Measurements from ENCODE around the gene KRTAP1-4.
"Not testable (repeated sequence)": the region's sequence is repeated elsewhere in the genome, so short reads cannot be mapped to it uniquely, and the experiment has no call there.

Gene KRTAP1-4

DNA sequence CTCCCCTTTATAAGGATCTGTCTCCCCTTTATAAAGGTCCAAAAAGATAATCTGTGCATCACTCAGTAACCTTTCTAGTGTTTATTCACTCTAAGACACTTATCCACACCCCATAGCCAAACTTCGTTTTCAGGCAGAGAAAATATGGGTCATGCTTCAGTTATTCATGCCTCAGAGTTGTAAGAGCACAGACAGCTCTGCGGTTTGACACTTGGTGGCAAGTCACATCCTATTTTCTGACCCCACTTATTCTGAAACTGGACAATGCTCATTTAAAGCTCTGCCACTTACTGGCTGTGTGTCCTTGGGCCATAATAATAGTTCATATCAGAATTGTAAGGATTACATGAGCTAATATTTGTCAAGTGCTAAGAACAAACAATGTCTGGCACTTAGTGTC lies 19.1 kb upstream of the KRTAP1-4 start:
- no peak overlapping the region for H3K4me3 ChIP-seq (ENCODE audit: low read length in 2 of 2)
- no peaks in the 10 kb centered on the region for H3K36me3 ChIP-seq (ENCODE audit: control insufficient read depth in 2 of 2, insufficient read depth in 2 of 2, low read length in 2 of 2)
- H3K4me1 ChIP-seq (ENCODE audit: control insufficient read depth in 2 of 2, insufficient read depth in 2 of 2, low read length in 2 of 2), result no peaks in the 10 kb centered on the region
- no peak overlapping the region for H3K27ac ChIP-seq (ENCODE audit: low read depth in 2 of 2, low read length in 2 of 2)
- H3K9ac ChIP-seq (ENCODE audit: low read depth in 1 of 2, low read length in 2 of 2), result no peak overlapping the region
- no peaks in the 10 kb centered on the region for H3K9me3 ChIP-seq (ENCODE audit: control insufficient read depth in 2 of 2, low read length in 2 of 2)
- H3K27me3 ChIP-seq (ENCODE audit: control insufficient read depth in 2 of 2, insufficient read depth in 2 of 2, low read length in 2 of 2), result peaks cover 5% of the 10 kb centered on the region in 2 donors

DNA sequence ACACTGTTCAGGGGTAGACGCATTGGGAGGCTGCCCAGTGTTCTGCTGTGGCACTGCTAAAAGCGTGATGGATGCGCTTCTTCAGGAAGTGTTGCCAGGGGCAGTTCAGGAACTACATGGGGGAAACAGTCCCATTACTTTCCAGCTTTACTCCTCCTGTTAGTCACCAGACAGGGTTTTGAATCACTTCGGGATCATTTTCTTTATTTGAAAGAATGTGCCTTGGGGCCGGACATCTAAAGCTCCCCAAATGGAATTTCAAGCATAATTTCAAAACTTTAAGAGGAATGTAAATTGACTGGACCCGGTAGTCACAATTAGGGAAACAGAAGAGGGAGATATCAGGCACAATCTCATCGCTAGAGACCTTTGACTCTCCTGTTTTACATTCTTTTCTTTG lies 18.4 kb upstream of the KRTAP1-4 start:
- Histone ChIP-seq H3K4me3 (ENCODE audit: low read length in 2 of 2) (no peak overlapping the region), H3K27me3 (ENCODE audit: control insufficient read depth in 2 of 2, insufficient read depth in 2 of 2, low read length in 2 of 2) (peaks cover 3 to 5% of the 10 kb centered on the region in 2 donors), H3K9ac (ENCODE audit: low read depth in 1 of 2, low read length in 2 of 2) (no peak overlapping the region), H3K27ac (ENCODE audit: low read depth in 2 of 2, low read length in 2 of 2) (no peak overlapping the region), H3K36me3 (ENCODE audit: control insufficient read depth in 2 of 2, insufficient read depth in 2 of 2, low read length in 2 of 2) (no peaks in the 10 kb centered on the region), H3K4me1 (ENCODE audit: control insufficient read depth in 2 of 2, insufficient read depth in 2 of 2, low read length in 2 of 2) (no peaks in the 10 kb centered on the region), H3K9me3 (ENCODE audit: control insufficient read depth in 2 of 2, low read length in 2 of 2) (no peaks in the 10 kb centered on the region)

- H3K27me3 ChIP-seq (ENCODE audit: control insufficient read depth in 2 of 2, insufficient read depth in 2 of 2, low read length in 2 of 2); H3K9ac ChIP-seq (ENCODE audit: low read depth in 1 of 2, low read length in 2 of 2); H3K36me3 ChIP-seq (ENCODE audit: control insufficient read depth in 2 of 2, insufficient read depth in 2 of 2, low read length in 2 of 2); H3K27ac ChIP-seq (ENCODE audit: low read depth in 2 of 2, low read length in 2 of 2); H3K4me1 ChIP-seq (ENCODE audit: control insufficient read depth in 2 of 2, insufficient read depth in 2 of 2, low read length in 2 of 2); H3K4me3 ChIP-seq (ENCODE audit: low read length in 2 of 2); H3K9me3 ChIP-seq (ENCODE audit: control insufficient read depth in 2 of 2, low read length in 2 of 2): not testable (repeated sequence)
These were observed 16.9 kb upstream of the KRTAP1-4 start, which contains the start of gene KRTAP2-1 for GRCh38 chr17:41046735-41047465. Gene KRTAP2-1, minus strand, starts transcription at chr17:41047316. Its CDS starts 49 bp downstream, at chr17:41047267.

DNA sequence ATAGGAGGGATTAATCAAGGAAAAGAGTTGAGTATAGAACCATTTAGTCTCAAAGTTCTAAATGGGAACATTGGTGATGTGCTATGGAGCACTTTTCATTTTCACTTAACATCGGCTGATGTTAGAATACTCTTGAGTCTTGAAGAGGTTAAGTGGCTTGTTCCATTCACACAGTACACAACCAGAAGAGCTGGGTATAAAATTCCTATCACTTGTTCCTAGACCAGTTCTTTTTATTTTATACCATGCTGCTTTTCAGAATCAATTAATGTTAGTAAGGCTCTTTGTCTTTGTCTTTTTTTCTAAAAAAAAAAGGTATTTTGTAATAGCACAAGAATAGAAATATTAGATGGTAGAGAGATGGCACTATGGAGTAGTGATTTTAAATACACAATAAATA lies 13.0 kb upstream of the KRTAP1-4 start:
- Histone ChIP-seq H3K9me3 (ENCODE audit: control insufficient read depth in 2 of 2, low read length in 2 of 2) (no peaks in the 10 kb centered on the region), H3K9ac (ENCODE audit: low read depth in 1 of 2, low read length in 2 of 2) (no peak overlapping the region), H3K36me3 (ENCODE audit: control insufficient read depth in 2 of 2, insufficient read depth in 2 of 2, low read length in 2 of 2) (no peaks in the 10 kb centered on the region), H3K27ac (ENCODE audit: low read depth in 2 of 2, low read length in 2 of 2) (no peak overlapping the region), H3K27me3 (ENCODE audit: control insufficient read depth in 2 of 2, insufficient read depth in 2 of 2, low read length in 2 of 2) (peaks cover 2 to 5% of the 10 kb centered on the region in 2 donors), H3K4me1 (ENCODE audit: control insufficient read depth in 2 of 2, insufficient read depth in 2 of 2, low read length in 2 of 2) (no peaks in the 10 kb centered on the region), H3K4me3 (ENCODE audit: low read length in 2 of 2) (no peak overlapping the region)

GRCh38 chr17:41040783-41041571 lies 11.0 kb upstream of the KRTAP1-4 start, which contains the start of gene KRTAP1-1:
Gene KRTAP1-1, minus strand, starts transcription at chr17:41041450. Its CDS starts 53 bp downstream, at chr17:41041397.
- not testable (repeated sequence) for H3K9me3 ChIP-seq (ENCODE audit: control insufficient read depth in 2 of 2, low read length in 2 of 2); H3K4me3 ChIP-seq (ENCODE audit: low read length in 2 of 2); H3K36me3 ChIP-seq (ENCODE audit: control insufficient read depth in 2 of 2, insufficient read depth in 2 of 2, low read length in 2 of 2); H3K27ac ChIP-seq (ENCODE audit: low read depth in 2 of 2, low read length in 2 of 2); H3K9ac ChIP-seq (ENCODE audit: low read depth in 1 of 2, low read length in 2 of 2); H3K27me3 ChIP-seq (ENCODE audit: control insufficient read depth in 2 of 2, insufficient read depth in 2 of 2, low read length in 2 of 2); H3K4me1 ChIP-seq (ENCODE audit: control insufficient read depth in 2 of 2, insufficient read depth in 2 of 2, low read length in 2 of 2)

DNA sequence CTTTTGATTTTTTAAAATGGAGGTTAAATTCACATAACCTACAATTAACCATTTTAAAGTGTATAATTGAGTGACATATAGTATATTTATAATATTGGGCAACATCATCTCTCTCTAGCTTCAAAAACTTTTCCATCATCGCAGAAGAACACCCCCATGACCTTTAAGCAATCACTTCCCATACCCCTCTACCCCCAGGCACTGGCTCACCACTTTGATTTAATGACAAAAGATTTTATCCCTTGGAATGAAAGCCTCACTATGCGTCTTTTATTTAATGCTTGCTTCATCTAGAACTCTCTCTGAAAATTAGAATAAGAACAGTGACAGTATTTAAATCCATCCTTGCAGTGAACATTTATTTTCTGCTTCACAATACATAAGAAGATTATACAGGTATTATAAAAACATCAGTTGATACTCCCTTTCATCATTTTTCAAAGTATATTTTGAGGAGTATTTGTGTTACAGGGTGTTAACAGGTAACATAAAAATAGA lies 7.9 kb upstream of the KRTAP1-4 start:
- H3K9ac ChIP-seq (ENCODE audit: low read depth in 1 of 2, low read length in 2 of 2), result no peak overlapping the region

GRCh38 chr17:41034346-41034935 lies 4.4 kb upstream of the KRTAP1-4 start, which contains the start of gene KRTAP1-3:
Gene KRTAP1-3, minus strand, starts transcription at chr17:41034874. Its CDS starts 53 bp downstream, at chr17:41034821.
- not testable (repeated sequence) for H3K9ac ChIP-seq (ENCODE audit: low read depth in 1 of 2, low read length in 2 of 2); H3K27ac ChIP-seq (ENCODE audit: low read depth in 2 of 2, low read length in 2 of 2); H3K4me3 ChIP-seq (ENCODE audit: low read length in 2 of 2); H3K4me1 ChIP-seq (ENCODE audit: control insufficient read depth in 2 of 2, insufficient read depth in 2 of 2, low read length in 2 of 2); H3K27me3 ChIP-seq (ENCODE audit: control insufficient read depth in 2 of 2, insufficient read depth in 2 of 2, low read length in 2 of 2); H3K9me3 ChIP-seq (ENCODE audit: control insufficient read depth in 2 of 2, low read length in 2 of 2); H3K36me3 ChIP-seq (ENCODE audit: control insufficient read depth in 2 of 2, insufficient read depth in 2 of 2, low read length in 2 of 2)

More for the DNA sequence above, 7.9 kb upstream of the KRTAP1-4 start:
- Histone ChIP-seq H3K27ac (ENCODE audit: low read depth in 2 of 2, low read length in 2 of 2) (no peak overlapping the region), H3K36me3 (ENCODE audit: control insufficient read depth in 2 of 2, insufficient read depth in 2 of 2, low read length in 2 of 2) (no peaks in the 10 kb centered on the region), H3K9me3 (ENCODE audit: control insufficient read depth in 2 of 2, low read length in 2 of 2) (no peaks in the 10 kb centered on the region), H3K4me1 (ENCODE audit: control insufficient read depth in 2 of 2, insufficient read depth in 2 of 2, low read length in 2 of 2) (no peaks in the 10 kb centered on the region), H3K27me3 (ENCODE audit: control insufficient read depth in 2 of 2, insufficient read depth in 2 of 2, low read length in 2 of 2) (no peaks in the 10 kb centered on the region), H3K4me3 (ENCODE audit: low read length in 2 of 2) (no peak overlapping the region)

GRCh38 chr17:41026715-41027471 lies 3.1 kb downstream of the KRTAP1-4 start, which contains the start of gene KRTAP1-5:
Gene KRTAP1-5, minus strand, starts transcription at chr17:41027208. Its CDS starts 53 bp downstream, at chr17:41027155.
- Histone ChIP-seq H3K27me3 (ENCODE audit: control insufficient read depth in 2 of 2, insufficient read depth in 2 of 2, low read length in 2 of 2) (no peaks in the 10 kb centered on the region), H3K9me3 (ENCODE audit: control insufficient read depth in 2 of 2, low read length in 2 of 2) (no peaks in the 10 kb centered on the region), H3K9ac (ENCODE audit: low read depth in 1 of 2, low read length in 2 of 2) (no peak within 1 kb of the TSS), H3K4me1 (ENCODE audit: control insufficient read depth in 2 of 2, insufficient read depth in 2 of 2, low read length in 2 of 2) (no peaks in the 10 kb centered on the region), H3K36me3 (ENCODE audit: control insufficient read depth in 2 of 2, insufficient read depth in 2 of 2, low read length in 2 of 2) (no peaks in the 10 kb centered on the region), H3K27ac (ENCODE audit: low read depth in 2 of 2, low read length in 2 of 2) (no peak within 1 kb of the TSS), H3K4me3 (ENCODE audit: low read length in 2 of 2) (no peak within 1 kb of the TSS)

DNA sequence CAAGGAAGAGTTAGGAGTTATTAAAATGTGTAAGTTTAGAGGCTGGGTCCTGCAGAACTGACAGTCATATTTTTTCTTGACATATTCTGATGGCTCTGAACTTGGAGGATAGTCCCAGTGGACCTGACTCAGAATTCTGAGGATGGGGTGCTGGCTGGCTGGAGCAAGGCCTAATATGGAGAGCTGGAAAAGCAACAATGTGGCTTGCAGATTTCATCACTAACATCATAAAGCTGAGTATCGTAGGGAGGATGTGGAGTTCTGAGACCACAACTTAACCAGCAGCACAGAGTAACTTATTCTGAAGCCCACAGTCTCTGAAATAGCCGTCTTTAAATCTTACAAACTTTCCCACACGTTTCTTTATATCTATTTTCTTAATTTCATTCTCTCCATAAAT lies 5.3 kb downstream of the KRTAP1-4 start:
- Histone ChIP-seq H3K27me3 (ENCODE audit: control insufficient read depth in 2 of 2, insufficient read depth in 2 of 2, low read length in 2 of 2) (no peaks in the 10 kb centered on the region), H3K4me3 (ENCODE audit: low read length in 2 of 2) (no peak overlapping the region), H3K9ac (ENCODE audit: low read depth in 1 of 2, low read length in 2 of 2) (no peak overlapping the region), H3K4me1 (ENCODE audit: control insufficient read depth in 2 of 2, insufficient read depth in 2 of 2, low read length in 2 of 2) (no peaks in the 10 kb centered on the region), H3K9me3 (ENCODE audit: control insufficient read depth in 2 of 2, low read length in 2 of 2) (no peaks in the 10 kb centered on the region), H3K27ac (ENCODE audit: low read depth in 2 of 2, low read length in 2 of 2) (no peak overlapping the region), H3K36me3 (ENCODE audit: control insufficient read depth in 2 of 2, insufficient read depth in 2 of 2, low read length in 2 of 2) (no peaks in the 10 kb centered on the region)

All from mucosa of rectum (tissue), 2 donors.